Mesodermal cell (in vitro differentiated cells): Measurements from ENCODE around the gene ERFL.

ENCODE experiments used
- H3K27ac ChIP-seq: 2 replicates; pipeline ENCODE4 v1.7.0; 2013; ENCODE audit warnings: mild to moderate bottlenecking, low read depth, low read length, moderate library complexity; ENCODE audit not compliant: severe bottlenecking
- H3K36me3 ChIP-seq: 2 replicates; pipeline ENCODE4 v1.7.1; 2013; ENCODE audit warnings: mild to moderate bottlenecking, low read length, moderate library complexity; ENCODE audit not compliant: control insufficient read depth, insufficient read depth
- H3K4me1 ChIP-seq: one replicate; pipeline ENCODE4 v1.7.1; 2013; ENCODE audit warnings: mild to moderate bottlenecking, low read length; ENCODE audit not compliant: insufficient read depth, control insufficient read depth, poor library complexity, severe bottlenecking
- H3K4me3 ChIP-seq: 2 replicates; pipeline ENCODE4 v1.7.0; 2013; ENCODE audit warnings: low read length, control low read depth, mild to moderate bottlenecking; ENCODE audit not compliant: insufficient read depth, poor library complexity, severe bottlenecking; ENCODE audit errors: extremely low read depth
- H3K9me3 ChIP-seq: 2 replicates; pipeline ENCODE4 v1.7.1; 2013; ENCODE audit warnings: mild to moderate bottlenecking, low read length, moderate library complexity; ENCODE audit not compliant: control insufficient read depth
- WGBS, 2 experiments: methylation state at CpG; one replicate each; pipeline ENCODE4 v1.1.5; 2013; ENCODE audit warnings: missing lambda C conversion rate in 2 of 2; ENCODE audit not compliant: insufficient coverage in 2 of 2; 5-methylcytosine and 5-hydroxymethylcytosine counted together

Gene ERFL

GRCh38 chr19:41926028-41926762 is 2.1 kb downstream of the ERFL start:
- no peak overlapping the region for H3K4me3 ChIP-seq
- no peak overlapping the region for H3K27ac ChIP-seq
- 19 to 20% methylated on average over 20 to 26 of the region's 27 CpGs for WGBS, 2 experiments

GRCh38 chr19:41925208-41926003 is 2.8 kb downstream of the ERFL start:
- Histone ChIP-seq H3K9me3 (no peaks in the 10 kb centered on the region), H3K4me3 (no peak overlapping the region), H3K36me3 (no peaks in the 10 kb centered on the region), H3K4me1 (no peaks in the 10 kb centered on the region), H3K27ac (no peak overlapping the region)
- WGBS, 2 experiments = 40 to 41% methylated on average over 7 of the region's 7 CpGs

More at GRCh38 chr19:41926028-41926762, 2.1 kb downstream of the ERFL start:
- Histone ChIP-seq H3K36me3 (no peaks in the 10 kb centered on the region), H3K4me1 (no peaks in the 10 kb centered on the region), H3K9me3 (no peaks in the 10 kb centered on the region)

- Histone ChIP-seq H3K4me1 (no peaks in the 10 kb centered on the region), H3K36me3 (no peaks in the 10 kb centered on the region), H3K27ac (no peak overlapping the region), H3K4me3 (no peak overlapping the region), H3K9me3 (no peaks in the 10 kb centered on the region)
- 43 to 46% methylated on average over 7 to 10 of the region's 13 CpGs for WGBS, 2 experiments
Measured at GRCh38 chr19:41924151-41925145, 3.8 kb downstream of the ERFL start.

- Histone ChIP-seq H3K4me1 (no peaks in the 10 kb centered on the region), H3K36me3 (no peaks in the 10 kb centered on the region), H3K27ac (no peak overlapping the region), H3K9me3 (no peaks in the 10 kb centered on the region), H3K4me3 (no peak overlapping the region)
- WGBS, 2 experiments = 54 to 61% methylated on average over 2 to 3 of the region's 6 CpGs
Measured at GRCh38 chr19:41923045-41923788, 5.0 kb downstream of the ERFL start.

- WGBS, 2 experiments = 24 to 26% methylated on average over 10 to 11 of the region's 18 CpGs
- Histone ChIP-seq H3K9me3 (no peaks in the 10 kb centered on the region), H3K4me3 (no peak overlapping the region), H3K4me1 (no peaks in the 10 kb centered on the region), H3K27ac (no peak overlapping the region), H3K36me3 (no peaks in the 10 kb centered on the region)
Measured at GRCh38 chr19:41922585-41922984, 5.7 kb downstream of the ERFL start.

- H3K9me3 ChIP-seq = no peaks in the 10 kb centered on the region
- 10 to 20% methylated on average over 11 to 21 of the region's 22 CpGs for WGBS, 2 experiments
Measured at GRCh38 chr19:41921577-41922576, 6.4 kb downstream of the ERFL start.

GRCh38 chr19:41920882-41921576 is 7.2 kb downstream of the ERFL start:
- Histone ChIP-seq H3K36me3 (no peaks in the 10 kb centered on the region), H3K4me3 (no peak overlapping the region), H3K27ac (no peak overlapping the region), H3K4me1 (no peaks in the 10 kb centered on the region), H3K9me3 (no peaks in the 10 kb centered on the region)
- 16 to 23% methylated on average over 10 to 18 of the region's 26 CpGs for WGBS, 2 experiments

More at GRCh38 chr19:41921577-41922576, 6.4 kb downstream of the ERFL start:
- Histone ChIP-seq H3K4me3 (no peak overlapping the region), H3K27ac (no peak overlapping the region), H3K4me1 (no peaks in the 10 kb centered on the region), H3K36me3 (no peaks in the 10 kb centered on the region)

GRCh38 chr19:41919948-41920712 is 8.1 kb downstream of the ERFL start:
- 95% methylated on average over 33 of the region's 33 CpGs for WGBS, 2 experiments
- Histone ChIP-seq H3K27ac (no peak overlapping the region), H3K4me1 (no peaks in the 10 kb centered on the region), H3K9me3 (no peaks in the 10 kb centered on the region), H3K4me3 (no peak overlapping the region), H3K36me3 (no peaks in the 10 kb centered on the region)
